ENCODE results near the gene TNFSF15.
A peak's percentile ranks its signal among the peaks of the same experiment; 100 is the strongest.

The TNFSF15 gene

GRCh38 chr9:114787781-114788498 is 17.9 kb downstream of the TNFSF15 start:
- no peak for DNase-seq (ENCODE audit: low spot score)

GRCh38 chr9:114787214-114787613 is 18.6 kb downstream of the TNFSF15 start:
- no peak for DNase-seq (ENCODE audit: low spot score)

- no peak for DNase-seq (ENCODE audit: low spot score)
Observed at GRCh38 chr9:114785866-114786650, 19.8 kb downstream of the TNFSF15 start.

- DNase-seq (ENCODE audit: low spot score), result no peak
Observed at GRCh38 chr9:114784721-114785279, 21.0 kb downstream of the TNFSF15 start.

- DNase-seq (ENCODE audit: low spot score), result no peak
Observed at GRCh38 chr9:114782586-114782985, 23.3 kb downstream of the TNFSF15 start.

GRCh38 chr9:114779352-114779845 is 26.4 kb downstream of the TNFSF15 start:
- DNase-seq (ENCODE audit: low spot score), result peak; percentile 31

- DNase-seq (ENCODE audit: low spot score), result no peak
Observed at GRCh38 chr9:114777821-114778609, 27.8 kb downstream of the TNFSF15 start.

- DNase-seq (ENCODE audit: low spot score), result no peak
Observed at GRCh38 chr9:114776683-114777399, 29.0 kb downstream of the TNFSF15 start.

- no peak for DNase-seq (ENCODE audit: low spot score)
Observed at GRCh38 chr9:114775981-114776380, 29.9 kb downstream of the TNFSF15 start.

- DNase-seq (ENCODE audit: low spot score), result no peak
Observed at GRCh38 chr9:114775121-114775520, 30.7 kb downstream of the TNFSF15 start.

- no peak for DNase-seq (ENCODE audit: low spot score)
Observed at GRCh38 chr9:114774524-114774923, 31.3 kb downstream of the TNFSF15 start.

- no peak for DNase-seq (ENCODE audit: low spot score)
Observed at GRCh38 chr9:114771889-114772288, 34.0 kb downstream of the TNFSF15 start.

- no peak for DNase-seq (ENCODE audit: low spot score)
Observed at GRCh38 chr9:114770991-114771390, 34.8 kb downstream of the TNFSF15 start.

- peak; percentile 56 for DNase-seq (ENCODE audit: low spot score)
Observed at GRCh38 chr9:114769624-114770023, 36.2 kb downstream of the TNFSF15 start.

GRCh38 chr9:114763220-114763619 is 42.6 kb downstream of the TNFSF15 start:
- DNase-seq (ENCODE audit: low spot score), result no peak

- no peak for DNase-seq (ENCODE audit: low spot score)
Observed at GRCh38 chr9:114761523-114761922, 44.3 kb downstream of the TNFSF15 start.

- no peak for DNase-seq (ENCODE audit: low spot score)
Observed at GRCh38 chr9:114759512-114760341, 46.1 kb downstream of the TNFSF15 start.

- DNase-seq (ENCODE audit: low spot score), result no peak
Observed at GRCh38 chr9:114757984-114758383, 47.9 kb downstream of the TNFSF15 start.

GRCh38 chr9:114757395-114757794 is 48.4 kb downstream of the TNFSF15 start:
- DNase-seq (ENCODE audit: low spot score), result peak; percentile 23

- no peak for DNase-seq (ENCODE audit: low spot score)
Observed at GRCh38 chr9:114756920-114757319, 48.9 kb downstream of the TNFSF15 start.

- no peak for DNase-seq (ENCODE audit: low spot score)
Observed at GRCh38 chr9:114754581-114754980, 51.3 kb downstream of the TNFSF15 start.

Measured in AG20443 (cell line).